Pulmonary artery endothelial cell (primary cell): ENCODE results near the gene CLK2. TPM values are rescaled to one million over a fixed set of nuclear protein-coding genes. Genes with fewer than 3 reads are reported as not detected.
"Not testable (repeated sequence)": the region's sequence is repeated elsewhere in the genome, so short reads cannot be mapped to it uniquely, and the experiment has no call there.

Source experiments
- DNase-seq: peaks from one replicate; pipeline ENCODE4 v3.0.0-alpha.2; 2011; ENCODE audit warnings: low read depth, low spot score
- total RNA-seq: library from RNA; depleted of rRNA; stranded (reverse); fragments of >200 nt; gene quantifications from 2 replicates; pipeline ENCODE4 v1.2.3, GENCODE V29; 2014

CLK2 gene
- total RNA-seq, 1 donor from 2014 or later: 19.8 TPM

DNA sequence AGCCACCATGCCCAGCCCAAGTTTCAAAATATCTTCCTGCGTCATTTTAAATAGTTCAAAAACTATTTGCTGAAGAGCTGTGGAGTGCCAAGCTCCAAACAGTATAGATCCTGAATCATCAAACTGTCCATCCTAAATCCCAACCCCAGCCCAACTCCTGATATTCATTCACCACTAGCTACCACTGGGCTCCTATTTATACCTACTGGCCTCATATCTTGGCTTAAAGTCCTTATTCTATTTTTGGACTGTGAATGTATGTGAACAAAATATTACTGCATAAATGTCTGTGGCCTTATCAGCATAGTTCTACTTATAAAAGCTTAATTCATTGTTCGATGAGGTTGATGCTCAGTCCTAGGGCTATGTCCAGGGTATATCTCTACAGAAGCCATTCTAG is 5.9 kb downstream of the CLK2 start:
- DNase-seq: no peak

DNA sequence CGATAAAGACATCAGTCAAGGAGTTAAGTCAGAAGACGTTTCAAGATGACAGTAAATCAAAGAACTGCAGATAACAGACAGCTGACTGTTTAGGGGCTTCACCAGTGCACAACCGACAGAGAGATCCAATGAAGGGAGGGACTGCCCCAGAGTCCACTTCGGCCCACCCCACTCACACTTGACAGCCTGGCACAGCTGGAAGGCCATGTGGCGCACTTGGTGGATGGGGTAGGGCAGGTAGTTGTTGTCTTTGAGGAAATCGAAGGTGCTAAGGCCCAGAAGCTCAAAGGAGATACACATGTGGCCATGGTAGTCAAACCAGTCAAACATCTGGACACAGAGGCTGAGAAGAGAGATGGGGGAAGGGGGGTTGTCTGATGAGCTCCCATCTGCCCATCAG is 6.8 kb downstream of the CLK2 start:
- DNase-seq: no peak

DNA sequence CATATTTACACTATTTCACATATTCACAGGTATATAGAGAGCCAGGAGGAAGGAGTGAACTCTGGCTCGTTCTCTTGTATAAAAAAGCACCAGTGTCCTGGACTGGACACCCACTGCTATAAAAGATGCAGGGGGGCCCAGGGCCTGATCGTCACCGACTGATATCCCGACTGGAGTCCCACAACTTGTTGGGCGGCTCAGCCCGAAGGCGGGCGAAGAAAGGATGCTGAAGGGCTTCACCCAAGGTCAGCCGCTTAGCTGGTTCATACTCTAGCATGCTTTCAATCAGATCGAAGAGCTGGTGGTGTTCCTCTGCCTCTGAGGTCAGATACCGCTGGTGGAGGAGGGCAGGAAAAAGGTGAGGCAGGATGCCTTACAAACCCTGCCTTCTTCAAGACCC is 10.2 kb downstream of the CLK2 start:
- DNase-seq: no peak

GRCh38 chr1:155261852-155262673 is 11.2 kb downstream of the CLK2 start, which contains the start of gene SCAMP3:
TSS of gene SCAMP3 (minus strand) at chr1:155262360. CDS start at chr1:155262151, 209 bp downstream.
- DNase-seq: peak; percentile 96

- DNase-seq: no peak
Measured at GRCh38 chr1:155261493-155261851, 11.8 kb downstream of the CLK2 start.

- no peak for DNase-seq
Measured at GRCh38 chr1:155260276-155260675, 13.0 kb downstream of the CLK2 start.

DNA sequence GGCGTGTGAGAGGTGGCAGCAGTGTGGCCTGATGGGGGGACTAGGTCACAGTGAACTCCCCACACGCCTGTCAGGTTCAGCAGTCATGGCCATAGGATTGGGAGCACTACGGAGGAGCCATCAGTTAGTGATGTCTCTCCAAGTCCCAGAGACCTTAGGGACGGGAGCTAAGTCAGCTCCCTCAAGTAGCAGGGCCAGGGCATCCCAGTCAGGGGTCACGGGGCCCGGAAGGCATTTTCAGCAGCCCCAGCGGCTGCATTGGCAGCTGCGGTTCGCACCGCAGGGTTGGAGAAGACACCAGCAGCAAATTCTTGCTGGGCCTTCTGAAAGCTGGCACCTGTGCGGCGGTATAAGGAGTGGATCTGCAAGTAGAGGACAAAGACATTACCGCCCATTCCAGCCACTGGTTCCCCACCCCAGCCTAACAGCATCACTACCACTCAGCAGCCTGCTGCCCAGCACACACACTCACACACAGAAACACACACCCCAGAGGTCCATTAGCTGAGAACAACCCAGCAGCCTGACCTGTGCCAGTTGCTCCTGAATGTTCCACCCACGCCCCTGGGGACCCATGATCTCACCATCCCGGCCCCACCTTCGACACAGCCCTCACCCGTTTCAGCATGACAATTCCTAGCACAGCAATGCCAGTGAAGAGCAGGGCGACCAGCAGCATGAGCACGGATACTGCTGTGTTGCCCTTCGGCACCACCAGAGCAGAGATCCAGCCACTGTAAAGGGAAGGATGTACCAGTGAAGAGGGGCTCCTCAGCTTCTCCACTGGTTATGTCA is 17.0 kb downstream of the CLK2 start:
- DNase-seq: no peak

GRCh38 chr1:155255243-155256007 is 17.9 kb downstream of the CLK2 start, which contains the start of gene ENTREP3:
TSS of gene ENTREP3 (minus strand) at chr1:155255483. CDS start at chr1:155254877, 606 bp downstream.
- DNase-seq: no peak

DNA sequence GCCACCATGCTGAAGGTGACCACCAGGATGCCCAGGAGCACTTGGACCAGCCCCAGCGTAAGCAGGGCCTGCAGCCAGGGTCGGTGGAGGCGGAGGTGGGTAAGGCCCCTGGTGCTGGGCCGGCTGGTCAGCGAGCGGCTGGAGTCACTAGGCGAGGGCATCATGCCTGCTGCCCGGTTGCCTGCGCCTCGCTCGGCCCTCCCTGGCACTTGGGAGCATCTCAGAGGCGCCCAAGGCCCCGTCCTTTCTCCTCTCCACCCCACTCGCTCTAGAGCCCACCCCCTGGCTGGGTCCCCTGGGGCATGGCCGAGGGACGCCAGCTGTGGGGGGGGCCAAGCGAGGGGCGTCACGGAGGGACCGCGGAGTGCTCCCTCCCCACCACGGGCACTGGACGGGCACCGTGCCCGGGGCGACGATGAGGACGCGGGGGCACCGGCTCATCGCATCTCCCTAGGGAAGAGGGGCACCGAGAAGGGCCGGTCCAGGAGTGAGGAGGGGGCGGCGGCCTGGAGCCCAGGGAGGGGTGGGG is 18.5 kb downstream of the CLK2 start:
- no peak for DNase-seq

DNA sequence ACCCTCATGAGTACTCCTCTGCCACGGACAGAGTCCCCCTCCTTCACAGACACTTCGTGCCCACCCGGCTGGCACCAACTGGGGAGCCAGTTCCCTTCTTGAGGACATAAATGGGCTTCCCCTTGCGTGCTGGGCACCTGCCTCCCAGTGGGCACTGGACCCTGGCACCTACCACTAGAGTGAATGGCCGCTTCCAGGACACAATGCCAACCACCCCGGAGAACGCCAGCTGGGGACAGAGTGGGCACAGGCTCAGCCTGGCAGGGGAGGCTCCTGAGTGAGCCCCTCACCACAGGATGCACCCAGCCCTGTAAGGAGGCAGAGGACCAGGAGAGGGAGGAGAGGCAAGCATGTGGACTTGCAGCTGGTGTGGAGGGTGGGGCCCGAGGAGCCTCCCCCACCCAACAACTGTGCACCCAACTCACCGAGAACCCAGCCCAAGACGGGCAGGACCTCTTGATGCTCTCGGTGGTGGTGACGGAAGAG is 19.0 kb downstream of the CLK2 start:
- no peak for DNase-seq

GRCh38 chr1:155253797-155254196 is 19.5 kb downstream of the CLK2 start:
- DNase-seq: no peak

- DNase-seq: no peak
Measured at GRCh38 chr1:155253208-155253607, 20.1 kb downstream of the CLK2 start.

GRCh38 chr1:155251566-155251965 is 21.7 kb downstream of the CLK2 start:
- no peak for DNase-seq

DNA sequence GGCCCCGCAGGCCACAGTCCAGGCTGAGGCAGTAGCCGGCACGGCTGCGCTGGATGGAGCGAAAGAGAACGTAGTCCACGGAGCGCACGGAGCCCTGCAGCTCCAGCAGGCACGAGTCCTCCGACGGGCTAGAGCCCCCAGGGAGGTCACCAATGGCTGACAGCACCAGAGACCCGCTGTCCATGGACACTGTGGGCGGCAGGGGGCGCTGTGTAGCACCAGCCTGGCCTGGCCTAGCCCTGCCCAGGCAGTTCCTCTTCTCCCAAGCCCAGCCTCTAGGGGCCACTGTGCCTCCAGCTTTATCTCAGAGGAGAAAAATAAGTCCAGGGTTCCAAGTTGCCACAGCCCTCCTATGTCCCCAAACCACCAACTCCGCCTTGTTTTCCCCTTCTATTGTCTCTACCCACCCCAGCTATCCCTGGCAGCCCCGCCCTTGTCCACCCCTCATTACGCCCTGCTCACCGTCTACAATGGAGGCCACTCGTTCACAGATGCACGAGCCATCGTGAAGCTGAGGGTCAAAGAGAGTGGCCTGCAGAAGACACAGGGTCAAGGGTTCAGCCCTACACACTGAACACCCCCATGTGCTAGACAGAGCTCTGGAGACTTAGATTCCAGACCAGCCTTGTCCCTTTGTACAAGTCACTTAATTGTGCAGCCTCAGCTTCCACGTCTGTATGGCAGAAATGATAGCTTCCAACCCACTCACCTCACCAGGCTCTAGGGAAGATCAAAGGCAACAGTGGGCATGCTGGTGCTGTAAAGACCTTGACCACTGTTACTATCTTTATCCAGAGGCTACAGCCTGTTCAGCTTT is 22.5 kb downstream of the CLK2 start:
- DNase-seq: peak; percentile 69

DNA sequence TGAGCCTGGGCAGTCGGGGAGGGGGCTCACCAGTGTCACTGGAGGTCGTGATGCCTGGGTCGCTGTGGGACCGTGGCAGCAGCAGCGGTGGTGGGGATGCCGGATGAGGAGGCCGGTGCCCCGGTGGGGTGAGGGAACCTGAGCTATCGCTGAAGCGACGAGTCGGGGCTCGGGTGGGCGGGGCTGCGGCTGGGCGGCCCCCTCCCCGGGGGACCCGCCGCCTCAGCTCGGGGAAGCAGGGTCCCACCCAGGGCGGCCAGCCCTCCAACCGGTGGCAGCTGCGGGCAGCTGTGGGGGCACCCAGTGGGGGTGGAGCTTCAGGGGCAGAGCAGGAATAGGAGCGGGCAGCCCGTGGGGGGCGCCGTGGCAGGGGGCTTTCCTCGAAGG is 23.1 kb downstream of the CLK2 start:
- no peak for DNase-seq

DNA sequence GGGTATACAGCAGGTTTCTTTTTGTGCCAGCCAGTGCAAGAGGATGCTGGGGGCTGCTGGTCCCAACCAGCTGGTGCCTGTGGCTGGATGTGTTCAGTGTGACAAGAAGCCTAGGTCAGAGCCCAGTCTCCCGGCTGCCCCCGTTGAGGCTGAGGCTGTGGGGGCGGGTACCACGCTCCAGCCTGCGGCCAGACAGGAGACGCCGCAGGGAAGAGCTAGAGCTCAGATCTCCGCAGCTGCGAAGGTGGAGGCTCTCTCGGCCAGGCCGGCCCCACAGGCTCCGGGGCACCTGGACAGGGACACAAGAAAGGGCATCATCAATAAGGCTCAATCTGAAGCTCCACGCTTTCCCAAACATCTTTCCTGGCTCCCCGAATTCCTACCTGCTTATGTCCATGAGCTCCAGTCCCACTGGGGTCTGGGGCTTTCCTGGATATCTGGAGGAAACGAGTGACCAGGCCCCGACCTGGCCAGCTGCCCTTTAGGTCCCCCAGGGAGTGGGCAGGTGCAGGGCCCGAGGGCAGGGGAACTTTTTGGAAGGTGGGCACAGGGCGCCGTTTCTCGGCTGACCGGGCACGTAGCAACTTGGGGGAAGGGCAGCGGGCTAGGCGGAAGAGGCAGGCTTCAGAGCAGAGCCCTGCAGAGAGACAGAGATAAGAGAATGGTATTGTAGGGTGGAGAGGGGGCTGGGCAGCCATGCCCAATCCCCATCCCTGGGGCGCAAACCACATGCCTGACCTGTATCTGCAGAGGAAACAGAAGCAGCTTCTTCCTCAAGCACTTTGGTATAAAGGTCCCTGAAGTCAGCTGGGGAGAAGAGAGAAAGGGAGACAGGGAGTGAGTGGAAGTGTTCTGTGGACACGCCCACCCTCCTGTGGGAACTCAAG is 25.4 kb downstream of the CLK2 start:
- DNase-seq: no peak

GRCh38 chr1:155246796-155247195 is 26.5 kb downstream of the CLK2 start:
- not testable (repeated sequence) for DNase-seq

DNA sequence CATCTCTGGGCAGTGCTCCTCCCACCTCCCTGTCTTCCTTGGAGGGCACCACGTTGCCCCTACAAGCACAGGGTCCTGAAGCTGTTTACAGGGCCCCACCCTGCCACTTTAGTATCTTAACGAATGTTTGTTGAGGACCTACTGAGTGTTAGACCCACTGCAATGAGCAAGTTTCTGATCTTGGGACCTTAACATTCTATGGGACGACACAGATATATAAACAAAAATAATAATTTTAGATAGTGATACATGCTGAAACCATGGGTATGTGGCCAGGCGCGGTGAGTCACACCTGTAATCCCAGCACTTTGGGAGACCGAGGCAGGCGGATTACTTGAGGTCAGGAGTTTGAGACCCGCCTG is 28.2 kb downstream of the CLK2 start:
- no peak for DNase-seq

DNA sequence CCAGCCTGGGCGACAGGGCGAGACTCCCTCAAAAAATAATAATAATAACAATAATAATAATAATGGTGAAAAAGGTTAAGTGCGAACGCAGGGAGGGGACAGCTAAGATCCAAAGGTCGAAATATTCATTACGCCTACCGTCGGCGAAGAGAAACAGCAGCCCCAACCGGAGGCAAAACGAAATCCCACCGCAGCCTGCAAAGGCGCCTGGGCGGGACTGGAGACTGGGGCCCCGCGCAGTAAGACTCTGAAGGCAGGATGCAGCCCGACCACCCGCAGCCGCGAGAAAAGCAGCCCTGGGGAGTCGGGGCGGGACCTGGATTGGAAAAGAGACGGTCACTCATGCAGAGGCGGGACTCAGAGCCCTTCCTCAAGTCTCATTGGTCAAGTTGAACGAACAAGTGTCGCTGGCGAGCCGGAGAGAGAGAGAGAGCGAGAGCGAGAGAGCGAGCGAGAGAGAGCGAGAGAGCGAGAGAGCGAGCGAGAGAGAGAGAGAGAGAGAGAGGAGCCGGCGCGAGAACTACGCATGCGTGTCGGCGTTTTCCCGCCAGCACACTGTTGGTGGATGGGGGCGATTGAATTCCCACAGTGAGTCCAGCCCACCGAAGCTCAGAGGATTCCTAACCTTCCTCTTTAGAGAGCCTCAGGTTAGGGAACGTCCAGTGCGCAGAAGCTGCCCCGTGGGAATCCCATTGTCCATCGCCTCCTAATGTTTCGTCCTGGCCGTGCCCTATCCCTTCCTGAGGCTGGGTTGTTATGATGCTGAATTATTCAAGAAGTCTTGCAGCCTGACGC is 28.7 kb downstream of the CLK2 start:
- DNase-seq: peak; percentile 98
